Stimulated activated CD4-positive, alpha-beta T cell treated with anti-CD3 and anti-CD28 coated beads, Interleukin-15, amount 100 ng/mL, for 48 hours (primary cell): ENCODE results near the gene DDI2.

Experiments used
- DNase-seq, 2 donors: peaks; one replicate each; pipeline ENCODE4 v3.0.0-alpha.2; 2020; ENCODE audit warnings: low read depth in 2 of 2

The DDI2 gene

GRCh38 chr1:15702722-15703550 lies 85.7 kb downstream of the DDI2 start:
- no peak for DNase-seq

DNA sequence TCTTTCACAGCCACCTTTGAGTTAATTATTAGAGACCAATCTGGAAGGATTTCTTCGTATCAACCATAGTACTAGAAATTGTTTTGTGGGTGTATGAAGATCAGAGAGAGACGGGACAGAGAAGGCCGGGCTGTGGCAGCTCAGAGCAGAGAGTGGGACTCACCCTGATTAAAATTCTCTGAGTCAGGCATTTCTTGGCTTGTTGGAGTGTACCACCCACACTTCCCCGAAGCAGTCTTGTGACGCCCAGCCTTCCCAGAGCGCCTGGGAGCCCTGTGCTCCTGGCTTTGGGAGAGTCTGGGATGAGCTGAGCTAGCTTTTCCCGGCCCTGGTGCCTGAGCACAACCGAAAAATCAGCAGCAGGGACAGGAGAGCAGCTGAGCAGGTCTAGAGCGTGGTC lies 86.3 kb downstream of the DDI2 start:
- no peak for DNase-seq

DNA sequence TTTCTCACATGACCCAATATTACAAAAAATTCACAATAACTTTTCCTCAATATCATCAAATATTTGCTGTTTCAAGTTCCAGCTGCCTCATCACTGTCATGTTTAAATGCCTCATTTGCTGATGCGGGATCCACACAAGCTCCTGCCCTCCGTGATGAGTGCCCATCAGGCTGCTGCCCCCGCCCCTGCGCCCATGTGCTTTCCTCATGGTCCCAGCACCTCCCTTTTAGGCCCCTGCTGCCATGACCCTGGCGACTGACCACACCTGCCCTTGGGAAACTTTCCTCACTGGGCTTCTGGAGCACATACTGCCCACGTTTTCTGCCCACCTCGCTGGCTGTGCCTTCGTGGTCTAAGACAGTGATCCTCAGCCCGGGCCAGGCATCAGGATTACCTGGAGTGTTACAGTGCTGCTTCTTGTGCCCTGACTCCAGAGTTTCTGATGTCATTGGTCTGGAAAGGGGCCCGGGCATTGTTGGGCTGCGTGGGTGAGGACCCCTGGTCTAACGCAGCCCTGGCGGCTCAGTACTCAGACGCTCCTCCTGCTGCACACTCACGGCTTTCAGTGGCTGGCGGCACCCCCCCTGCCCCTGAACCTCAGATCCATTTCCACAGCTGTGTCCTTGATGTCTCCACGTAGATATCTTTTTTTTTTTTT lies 87.4 kb downstream of the DDI2 start:
- no peak for DNase-seq

- no peak for DNase-seq
Observed at GRCh38 chr1:15705184-15705566, 87.9 kb downstream of the DDI2 start.

- DNase-seq = no peak
Observed at GRCh38 chr1:15706751-15707150, 89.5 kb downstream of the DDI2 start.

DNA sequence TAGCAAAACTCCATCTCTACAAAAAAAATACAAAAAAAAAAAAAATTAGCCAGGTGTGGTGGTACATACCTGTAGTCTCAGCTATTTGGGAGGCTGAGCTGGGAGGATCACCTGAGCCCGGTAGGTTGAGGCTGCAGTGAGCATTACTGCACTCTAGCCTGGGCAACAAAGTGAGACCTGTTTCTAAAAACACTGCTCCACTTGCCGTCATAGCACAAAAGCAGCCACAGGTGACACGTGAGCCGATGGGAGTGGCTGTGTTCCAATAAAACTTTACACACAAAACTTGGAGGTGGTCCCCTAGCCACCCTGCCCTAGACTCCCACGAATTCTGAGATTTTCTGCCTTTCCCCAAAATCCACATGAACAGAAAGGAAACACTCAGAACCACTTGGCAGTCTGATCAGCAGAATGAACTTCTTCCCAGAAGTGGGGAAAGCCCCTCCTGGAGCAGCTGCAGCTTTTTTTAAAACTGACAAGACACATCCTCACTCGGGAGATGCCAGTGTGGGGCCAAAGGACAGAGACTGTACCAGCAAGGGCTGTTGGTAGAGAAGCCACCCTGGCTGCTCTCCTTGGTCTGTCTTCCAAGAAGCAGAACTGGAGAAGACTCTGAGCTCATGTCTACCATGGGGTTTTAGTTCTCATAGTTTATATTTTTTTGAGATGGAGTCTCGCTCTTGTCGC lies 90.1 kb downstream of the DDI2 start:
- no peak for DNase-seq

DNA sequence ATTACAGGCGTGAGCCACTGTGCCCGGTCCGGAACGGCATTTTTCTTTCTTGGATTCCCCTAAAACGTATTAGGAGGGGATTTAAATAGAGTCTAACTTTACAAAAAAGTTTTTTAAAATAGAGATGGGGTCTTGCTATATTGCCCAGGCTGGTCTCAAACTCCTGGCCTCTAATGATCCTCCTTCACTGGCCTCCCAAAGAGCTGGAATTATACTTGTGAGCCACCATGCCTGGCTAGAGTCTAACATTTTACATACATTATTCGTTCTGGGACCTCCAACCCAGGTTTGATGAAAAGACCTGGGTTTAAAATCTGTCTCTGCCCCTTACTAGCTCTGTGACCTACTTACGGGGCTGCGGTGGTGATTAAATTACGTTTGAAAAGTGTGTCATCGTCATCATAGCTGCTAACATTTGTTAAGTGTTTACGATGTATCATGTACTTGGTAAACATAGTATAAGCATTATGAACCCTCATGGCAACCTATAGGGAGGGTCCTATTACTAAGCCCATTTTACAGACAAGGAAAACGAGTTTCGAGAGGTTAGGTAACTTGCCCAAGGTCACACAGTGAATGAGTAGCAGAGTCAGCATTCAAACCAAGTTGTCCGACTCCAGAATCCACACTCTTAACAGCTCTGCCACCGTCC lies 91.4 kb downstream of the DDI2 start:
- no peak for DNase-seq

GRCh38 chr1:15709226-15709625 lies 92.0 kb downstream of the DDI2 start:
- no peak for DNase-seq

- no peak for DNase-seq
Observed at GRCh38 chr1:15712168-15712567, 94.9 kb downstream of the DDI2 start.

DNA sequence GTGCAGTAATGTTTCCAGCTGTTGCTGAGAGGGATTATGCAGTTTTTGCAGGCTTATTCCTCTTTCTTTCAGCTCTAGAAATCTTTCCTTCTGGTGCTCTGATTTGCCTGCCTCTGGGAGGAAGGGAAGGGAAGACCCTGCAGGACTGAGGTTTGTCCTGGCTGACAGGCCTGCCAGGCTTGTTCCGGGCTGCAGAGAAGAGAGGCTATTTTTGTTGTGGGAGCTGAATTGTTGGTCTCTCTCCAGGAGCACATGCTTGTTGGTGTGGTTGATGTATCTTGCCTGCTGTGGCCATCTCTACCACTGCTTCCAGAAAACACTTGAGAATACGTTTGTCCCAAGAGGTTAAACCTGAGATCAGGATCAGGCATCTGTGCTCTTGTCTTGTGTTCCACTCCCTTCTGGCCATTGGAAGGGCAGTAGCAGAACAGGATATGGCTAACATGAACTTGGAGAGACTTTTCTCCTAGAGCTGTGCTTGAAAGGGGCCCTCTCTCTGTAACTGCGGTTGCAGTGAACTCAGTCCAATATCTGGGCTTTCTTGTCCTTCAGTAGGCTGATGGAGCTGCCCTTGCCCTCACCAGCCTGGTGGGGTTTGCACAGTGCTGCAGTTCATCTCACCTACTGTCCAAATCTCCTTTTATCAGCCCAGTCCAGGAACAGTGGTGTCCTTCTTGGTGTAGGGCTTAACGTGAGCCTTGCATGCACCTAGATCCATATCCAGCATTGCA lies 97.3 kb downstream of the DDI2 start:
- DNase-seq = no peak

- DNase-seq = no peak
Observed at GRCh38 chr1:15717418-15718125, 100.3 kb downstream of the DDI2 start.

GRCh38 chr1:15718199-15718601 lies 100.9 kb downstream of the DDI2 start:
- no peak for DNase-seq
